HCT116 (cell line): ENCODE measurements around the gene LIPN. TPM values are rescaled to one million over a fixed set of nuclear protein-coding genes. Genes with fewer than 3 reads are reported as not detected.

Source experiments
- ATAC-seq: fragments of 200-7000 bp; cut with Tn5 transposase; 2 replicates; pipeline ENCODE4 v1.9.1; 2020; ENCODE audit warnings: mild to moderate bottlenecking, moderate library complexity
- BruUV-seq: library from RNA; stranded (reverse); fragments of 400-500 nt; replicated peaks from 2 replicates; lab custom pipeline; 2021; lab: Mats Ljungman, UMichigan
- CTCF ChIA-PET: fragments of 300-600 bp; sonication (Branson Sonifier 250); formaldehyde crosslinking; loops from one replicate; lab custom pipeline; 2021; ENCODE audit warnings: antibody characterized with exemption; lab: Charles Lee
- POLR2A ChIA-PET: fragments of 300-600, 350-600 bp; sonication (Branson Sonifier 250); formaldehyde crosslinking; loops from one replicate; lab custom pipeline; 2021; ENCODE audit warnings: antibody characterized with exemption; lab: Charles Lee
- RAD21 ChIA-PET, 2 experiments: fragments of 300-600 bp; sonication (Branson Sonifier 250); formaldehyde crosslinking; loops; one replicate each; lab custom pipeline; 2023; ENCODE audit warnings: low total read pairs in 2 of 2; ENCODE audit not compliant: uncharacterized antibody in 2 of 2, unreplicated experiment in 2 of 2, low non-redundant PET in 1 of 2; lab: Charles Lee
- DNase-seq: peaks from one replicate; pipeline ENCODE4 v3.0.0-alpha.2; 2010; ENCODE audit warnings: low read depth, low spot score
- H2AFZ ChIP-seq: fragments of 200-600 bp; shearing (Covaris generic), sonication (generic); 2 replicates; pipeline ENCODE4 v1.6.1; 2017; ENCODE audit warnings: low read depth, mixed run types, mixed read lengths, antibody characterized with exemption, low read length; ENCODE audit not compliant: poor library complexity, severe bottlenecking
- H3K27ac ChIP-seq: 2 replicates; pipeline ENCODE4 v1.5.1; 2012; ENCODE audit warnings: low read depth, low read length
- H3K27me3 ChIP-seq: fragments of 200-600 bp; sonication (generic); 2 replicates; pipeline ENCODE4 v1.6.1; 2016; ENCODE audit warnings: mixed run types, low read length, mixed read lengths; ENCODE audit not compliant: insufficient read depth
- H3K36me3 ChIP-seq, 2 experiments: fragments of 200-500 bp in 1 of 2; fragments of 200-600 bp in 1 of 2; sonication (Bioruptor generic) in 1 of 2; sonication (generic) in 1 of 2; 2 replicates each; pipeline versions ENCODE4 v1.5.1 to v1.6.1; 2014 to 2016; ENCODE audit warnings: low read length in 2 of 2, inconsistent platforms in 1 of 2, mixed read lengths in 1 of 2, mixed run types in 1 of 2; ENCODE audit not compliant: insufficient read depth in 2 of 2, control insufficient read depth in 1 of 2
- H3K4me1 ChIP-seq, 2 experiments: fragments of 200-600 bp in 1 of 2; sonication (generic) in 1 of 2; 2 replicates each; pipeline versions ENCODE4 v1.5.1 to v1.6.1; 2012 to 2017; ENCODE audit warnings: low read length in 2 of 2, inconsistent platforms in 1 of 2, mild to moderate bottlenecking in 1 of 2, mixed read lengths in 1 of 2, mixed run types in 1 of 2, moderate library complexity in 1 of 2; ENCODE audit not compliant: insufficient read depth in 2 of 2, control insufficient read depth in 1 of 2
- H3K4me2 ChIP-seq: fragments of 200-600 bp; sonication (generic); 2 replicates; pipeline ENCODE4 v1.6.1; 2017; ENCODE audit warnings: mixed run types, low read length, mixed read lengths
- H3K4me3 ChIP-seq, 2 experiments: fragments of 200-600 bp in 1 of 2; sonication (generic) in 1 of 2; replicated peaks in 1 of 2; 2 replicates each; pipeline ENCODE4 v1.5.1; 2011 to 2016; ENCODE audit warnings: low read length in 2 of 2, control low read depth in 1 of 2, low read depth in 1 of 2, mild to moderate bottlenecking in 1 of 2, mixed read lengths in 1 of 2, mixed run types in 1 of 2
- H3K79me2 ChIP-seq: fragments of 200-600 bp; sonication (generic); 2 replicates; pipeline ENCODE4 v1.6.1; 2017; ENCODE audit warnings: mild to moderate bottlenecking, mixed run types, low read length, moderate library complexity, mixed read lengths; ENCODE audit not compliant: insufficient read depth
- H3K9ac ChIP-seq: fragments of 200-600 bp; sonication (generic); 2 replicates; pipeline ENCODE4 v1.6.1; 2016; ENCODE audit warnings: low read length, mixed read lengths
- H3K9me2 ChIP-seq: fragments of 200-600 bp; sonication (generic), shearing (Covaris generic); 2 replicates; pipeline ENCODE4 v1.6.1; 2017; ENCODE audit warnings: mixed run types, mild to moderate bottlenecking, moderate library complexity; ENCODE audit not compliant: insufficient read depth
- H3K9me3 ChIP-seq, 2 experiments: fragments of 200-500 bp in 1 of 2; fragments of 200-600 bp in 1 of 2; sonication (Bioruptor generic) in 1 of 2; sonication (generic) in 1 of 2; 2 replicates each; pipeline ENCODE4 v1.6.1; 2014 to 2017; ENCODE audit warnings: low read length in 2 of 2, mixed read lengths in 2 of 2, inconsistent platforms in 1 of 2, low read depth in 1 of 2, mild to moderate bottlenecking in 1 of 2, mixed run types in 1 of 2, moderate library complexity in 1 of 2; ENCODE audit not compliant: control insufficient read depth in 1 of 2, insufficient read depth in 1 of 2
- H4K20me1 ChIP-seq: fragments of 200-600 bp; sonication (generic), shearing (Covaris generic); 2 replicates; pipeline ENCODE4 v1.6.1; 2017; ENCODE audit warnings: mixed run types, mild to moderate bottlenecking, moderate library complexity; ENCODE audit not compliant: insufficient read depth
- CBX3 ChIP-seq: IDR thresholded peaks from 2 replicates; pipeline ENCODE4 v1.6.1; 2012; ENCODE audit warnings: low read depth
- CEBPB ChIP-seq: IDR thresholded peaks from 2 replicates; pipeline ENCODE4 v1.6.1; 2012; ENCODE audit warnings: low read depth
- ELF1 ChIP-seq: IDR thresholded peaks from 2 replicates; pipeline ENCODE4 v1.6.1; 2012; ENCODE audit warnings: low read depth, borderline replicate concordance
- EZH2 ChIP-seq: fragments of 200-600 bp; sonication (generic); IDR thresholded peaks from 2 replicates; pipeline ENCODE4 v1.6.1; 2017; ENCODE audit warnings: antibody characterized with exemption, mixed run types
- EZH2phosphoT487 ChIP-seq: fragments of 200-600 bp; IDR thresholded peaks from 2 replicates; pipeline ENCODE4 v1.6.1; 2018; ENCODE audit warnings: antibody characterized with exemption, borderline replicate concordance
- FOSL1 ChIP-seq: IDR thresholded peaks from 2 replicates; pipeline ENCODE4 v1.6.1; 2012; ENCODE audit warnings: low read depth
- JUND ChIP-seq: IDR thresholded peaks from 2 replicates; pipeline ENCODE4 v1.6.1; 2012
- MAX ChIP-seq: IDR thresholded peaks from 2 replicates; pipeline ENCODE4 v1.6.1; 2012
- POLR2AphosphoS5 ChIP-seq: IDR thresholded peaks from 2 replicates; pipeline ENCODE4 v1.6.1; 2011; ENCODE audit warnings: mild to moderate bottlenecking, low read depth, low read length, moderate library complexity
- SP1 ChIP-seq: IDR thresholded peaks from 2 replicates; pipeline ENCODE4 v1.6.1; 2012; ENCODE audit warnings: low read depth
- TCF7L2 ChIP-seq: IDR thresholded peaks from 2 replicates; pipeline ENCODE4 v1.7.0; 2011; ENCODE audit warnings: borderline replicate concordance, inconsistent platforms; ENCODE audit not compliant: insufficient read depth, insufficient read length; ENCODE audit errors: extremely low read depth
- YY1 ChIP-seq: IDR thresholded peaks from 2 replicates; pipeline ENCODE4 v1.6.1; 2011; ENCODE audit warnings: low read length, low read depth, moderate library complexity, mild to moderate bottlenecking; ENCODE audit not compliant: insufficient replicate concordance; ENCODE audit errors: extremely low read depth
- ZNF274 ChIP-seq: fragments of 200-500 bp; sonication (Bioruptor generic); IDR thresholded peaks from 2 replicates; pipeline ENCODE4 v1.6.1; 2014; ENCODE audit warnings: mild to moderate bottlenecking, low read depth, low read length, inconsistent platforms
- intact Hi-C: fragments of 100-400 bp; cut with micrococcal nuclease; formaldehyde crosslinking; loops from 2 replicates; pipeline ENCODE4 v1.10.0; 2022
- total RNA-seq: library from RNA; stranded (reverse); gene quantifications from one replicate; pipeline ENCODE4 v1.2.1, GENCODE V29; 2021; ENCODE audit not compliant: unreplicated experiment
- TF ChIP-seq, protein P1 (sequence below): IDR thresholded peaks from 2 replicates; pipeline ENCODE4 v1.6.1; 2012
- TF ChIP-seq, protein P2 (sequence below), 3 experiments: fragments of 200-600 bp in 1 of 3; sonication (generic) in 1 of 3; IDR thresholded peaks in 2 of 3; conservative IDR thresholded peaks in 1 of 3; 2 replicates each; pipeline ENCODE4 v1.5.1; 2012 to 2017; ENCODE audit warnings: low read depth in 2 of 3, low read length in 2 of 3, antibody characterized with exemption in 1 of 3, borderline replicate concordance in 1 of 3, control low read depth in 1 of 3, mild to moderate bottlenecking in 1 of 3, mixed read lengths in 1 of 3, mixed run types in 1 of 3, moderate library complexity in 1 of 3; ENCODE audit not compliant: insufficient read depth in 1 of 3

The LIPN gene
- total RNA-seq, 1 experiment from 2014 or later, result not detected

- no peaks in the 10 kb centered on the region for H3K36me3 ChIP-seq
- no peak for TF ChIP-seq FOSL1
- no peak for TF ChIP-seq CEBPB
- no peak for TF ChIP-seq CBX3
- TF ChIP-seq MAX, result no peak
- no peak for TF ChIP-seq YY1
- TF ChIP-seq SP1, result no peak
- TF ChIP-seq, protein P1, sequence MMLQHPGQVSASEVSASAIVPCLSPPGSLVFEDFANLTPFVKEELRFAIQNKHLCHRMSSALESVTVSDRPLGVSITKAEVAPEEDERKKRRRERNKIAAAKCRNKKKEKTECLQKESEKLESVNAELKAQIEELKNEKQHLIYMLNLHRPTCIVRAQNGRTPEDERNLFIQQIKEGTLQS, result no peak
- no peak for TF ChIP-seq POLR2AphosphoS5
- TF ChIP-seq EZH2phosphoT487, result no peak
- TF ChIP-seq ELF1, result no peak
- TF ChIP-seq, all 23 proteins: peak for 0
- H2AFZ ChIP-seq, result no peak overlapping the region
- no TSS peak for BruUV-seq
- DNase-seq (no peak), ATAC-seq (no peak)
- no peak overlapping the region for H3K27ac ChIP-seq
- no peak overlapping the region for H3K9ac ChIP-seq
- CTCF ChIA-PET, result interaction anchor here (1.3 to 1.4 kb wide), 2 partner anchors 36 to 47 kb away, joined by 3 to 4 read pairs; no protein-coding TSS in a partner anchor
- H3K9me3 ChIP-seq, result no peaks in the 10 kb centered on the region
- intact Hi-C loops, result no loop called here
- no peaks in the 10 kb centered on the region for H4K20me1 ChIP-seq
- POLR2A ChIA-PET, result no interaction called here
- no peaks in the 10 kb centered on the region for H3K27me3 ChIP-seq
- H3K9me2 ChIP-seq, result no peaks in the 10 kb centered on the region
- no peaks in the 10 kb centered on the region for H3K4me1 ChIP-seq
- RAD21 ChIA-PET, result no interaction called here
- H3K4me2 ChIP-seq, result no peak overlapping the region
- H3K4me3 ChIP-seq, result no peak overlapping the region
- no peaks in the 10 kb centered on the region for H3K79me2 ChIP-seq
Measured at GRCh38 chr10:88764110-88764509, 4.3 kb downstream of the LIPN start.

- Histone ChIP-seq H3K9me2 (no peaks in the 10 kb centered on the region), H3K79me2 (no peaks in the 10 kb centered on the region), H4K20me1 (no peaks in the 10 kb centered on the region), H3K27ac (no peak overlapping the region), H3K27me3 (no peaks in the 10 kb centered on the region), H3K4me2 (no peak overlapping the region), H3K4me1 (no peaks in the 10 kb centered on the region), H3K9ac (no peak overlapping the region), H3K9me3 (no peaks in the 10 kb centered on the region), H3K4me3 (no peak overlapping the region), H3K36me3 (no peaks in the 10 kb centered on the region), H2AFZ (no peak overlapping the region)
- ChIA-PET CTCF (no interaction called here), POLR2A (no interaction called here), RAD21 (no interaction called here)
- no TSS peak for BruUV-seq
- DNase-seq (no peak), ATAC-seq (no peak)
- intact Hi-C loops, result no loop called here
- TF ChIP-seq JUND, result no peak
- TF ChIP-seq, protein P2, sequence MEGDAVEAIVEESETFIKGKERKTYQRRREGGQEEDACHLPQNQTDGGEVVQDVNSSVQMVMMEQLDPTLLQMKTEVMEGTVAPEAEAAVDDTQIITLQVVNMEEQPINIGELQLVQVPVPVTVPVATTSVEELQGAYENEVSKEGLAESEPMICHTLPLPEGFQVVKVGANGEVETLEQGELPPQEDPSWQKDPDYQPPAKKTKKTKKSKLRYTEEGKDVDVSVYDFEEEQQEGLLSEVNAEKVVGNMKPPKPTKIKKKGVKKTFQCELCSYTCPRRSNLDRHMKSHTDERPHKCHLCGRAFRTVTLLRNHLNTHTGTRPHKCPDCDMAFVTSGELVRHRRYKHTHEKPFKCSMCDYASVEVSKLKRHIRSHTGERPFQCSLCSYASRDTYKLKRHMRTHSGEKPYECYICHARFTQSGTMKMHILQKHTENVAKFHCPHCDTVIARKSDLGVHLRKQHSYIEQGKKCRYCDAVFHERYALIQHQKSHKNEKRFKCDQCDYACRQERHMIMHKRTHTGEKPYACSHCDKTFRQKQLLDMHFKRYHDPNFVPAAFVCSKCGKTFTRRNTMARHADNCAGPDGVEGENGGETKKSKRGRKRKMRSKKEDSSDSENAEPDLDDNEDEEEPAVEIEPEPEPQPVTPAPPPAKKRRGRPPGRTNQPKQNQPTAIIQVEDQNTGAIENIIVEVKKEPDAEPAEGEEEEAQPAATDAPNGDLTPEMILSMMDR (IDR thresholded peaks at IDR 0.05 in 2 of 3, conservative IDR thresholded peaks at IDR 0.05 in 1 of 3; ENCODE audit: borderline replicate concordance in 1 of 3, insufficient read depth in 1 of 3, low read depth in 2 of 3, low read length in 2 of 3), result no peak
- TF ChIP-seq MAX, result no peak
- TF ChIP-seq TCF7L2, result no peak
- no peak for TF ChIP-seq POLR2AphosphoS5
- TF ChIP-seq EZH2, result no peak
- no peak for TF ChIP-seq ZNF274
Measured at GRCh38 chr10:88765816-88766215, 6.0 kb downstream of the LIPN start.
